Parathyroid adenoma (tissue), 2 donors: ENCODE results near the gene LIPC.

Experiments
- H2AFZ ChIP-seq: fragments of 300-600 bp; sonication (generic); one replicate; pipeline ENCODE4 v1.7.0; 2017; ENCODE audit warnings: antibody characterized with exemption, mild to moderate bottlenecking
- H3K27ac ChIP-seq: fragments of 300-600 bp; sonication (generic); one replicate; pipeline ENCODE4 v1.7.0; 2017
- H3K27me3 ChIP-seq: fragments of 300-600 bp; sonication (generic); one replicate; pipeline ENCODE4 v1.7.0; 2017; ENCODE audit warnings: low read length; ENCODE audit not compliant: control insufficient read depth, insufficient read depth
- H3K36me3 ChIP-seq: fragments of 300-600 bp; sonication (generic); one replicate; pipeline ENCODE4 v1.7.0; 2017; ENCODE audit warnings: low read length; ENCODE audit not compliant: control insufficient read depth, insufficient read depth
- H3K4me1 ChIP-seq: fragments of 300-600 bp; sonication (generic); one replicate; pipeline ENCODE4 v1.7.0; 2017; ENCODE audit warnings: control low read depth
- H3K4me2 ChIP-seq: fragments of 300-600 bp; sonication (generic); one replicate; pipeline ENCODE4 v1.7.0; 2017; ENCODE audit warnings: low read length
- H3K4me3 ChIP-seq: fragments of 300-600 bp; sonication (generic); one replicate; pipeline ENCODE4 v1.7.0; 2017; ENCODE audit warnings: low read depth, low read length
- H3K79me2 ChIP-seq: fragments of 300-600 bp; sonication (generic); one replicate; pipeline ENCODE4 v1.7.0; 2017; ENCODE audit warnings: control low read depth
- H3K9ac ChIP-seq: fragments of 300-600 bp; sonication (generic); one replicate; pipeline ENCODE4 v1.7.0; 2017; ENCODE audit warnings: mild to moderate bottlenecking
- H3K9me3 ChIP-seq: fragments of 300-600 bp; sonication (generic); one replicate; pipeline ENCODE4 v1.7.0; 2017; ENCODE audit warnings: low read length; ENCODE audit not compliant: control insufficient read depth
- CTCF ChIP-seq: fragments of 300-600 bp; sonication (generic); IDR thresholded peaks from one replicate; pipeline ENCODE4 v1.7.0; 2017; ENCODE audit warnings: antibody characterized with exemption, mild to moderate bottlenecking
- donor health status: primary hyperparathyroidism.

The LIPC gene

DNA sequence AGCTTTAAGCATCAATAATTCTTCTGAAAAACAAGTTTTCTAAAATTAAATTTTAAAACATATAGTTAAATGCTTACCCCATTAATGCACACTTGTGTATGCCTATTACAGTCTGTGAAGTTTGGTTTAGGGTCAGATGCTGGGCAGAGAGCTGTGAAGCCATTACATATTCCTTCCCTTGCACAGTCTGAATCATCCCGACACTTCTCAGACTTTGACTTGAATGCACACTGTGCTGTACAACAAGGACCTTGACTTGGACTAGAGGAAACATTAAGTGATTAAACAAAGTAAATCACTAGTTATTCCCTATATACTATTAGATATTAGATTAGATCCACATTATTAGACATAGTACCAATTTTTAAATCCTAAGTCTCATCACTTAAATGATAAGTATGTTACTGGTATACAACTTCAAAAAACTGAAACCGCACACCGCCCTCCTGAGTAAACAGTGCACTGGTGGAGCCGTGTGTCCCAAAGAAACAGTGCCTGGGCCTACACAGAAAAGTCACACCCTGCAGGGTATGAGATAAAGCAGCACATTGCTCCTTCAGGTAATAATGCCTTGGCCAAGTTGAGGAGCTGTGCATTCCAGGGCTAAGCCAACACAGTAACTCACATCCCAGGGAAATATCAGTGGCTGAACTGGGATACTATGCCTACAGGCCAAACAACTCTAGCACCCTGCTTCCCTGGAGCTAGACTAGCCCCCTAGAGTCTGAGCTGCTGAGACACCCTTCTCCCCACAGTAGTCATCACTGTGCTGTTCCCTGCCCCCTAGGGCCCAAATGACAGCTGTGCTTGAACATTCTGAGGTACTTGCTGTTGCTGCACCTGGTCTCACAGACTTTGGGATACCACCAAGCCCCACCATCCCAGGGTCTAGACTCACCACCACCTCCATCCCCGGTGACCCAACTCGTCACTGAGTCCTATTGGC is 180.2 kb downstream of the LIPC start:
- Histone ChIP-seq H3K36me3 (no peaks in the 10 kb centered on the region), H3K27me3 (no peaks in the 10 kb centered on the region), H2AFZ (no peak overlapping the region), H3K4me2 (no peak overlapping the region), H3K4me1 (no peaks in the 10 kb centered on the region), H3K79me2 (no peaks in the 10 kb centered on the region), H3K4me3 (no peak overlapping the region), H3K9me3 (no peaks in the 10 kb centered on the region), H3K9ac (no peak overlapping the region), H3K27ac (no peak overlapping the region)
- TF ChIP-seq CTCF: no peak

- Histone ChIP-seq H3K36me3 (no peaks in the 10 kb centered on the region), H3K9me3 (no peaks in the 10 kb centered on the region)
- TF ChIP-seq CTCF: no peak
Measured at GRCh38 chr15:58616171-58616570, 184.4 kb downstream of the LIPC start.

More at GRCh38 chr15:58616171-58616570, 184.4 kb downstream of the LIPC start:
- H2AFZ ChIP-seq: no peak overlapping the region
- no peaks in the 10 kb centered on the region for H3K4me1 ChIP-seq
- H3K27me3 ChIP-seq: no peaks in the 10 kb centered on the region
- no peak overlapping the region for H3K27ac ChIP-seq
- H3K4me3 ChIP-seq: no peak overlapping the region
- no peak overlapping the region for H3K9ac ChIP-seq
- H3K79me2 ChIP-seq: no peaks in the 10 kb centered on the region
- H3K4me2 ChIP-seq: no peak overlapping the region
